ENCODE data around the gene UROS.

DNA sequence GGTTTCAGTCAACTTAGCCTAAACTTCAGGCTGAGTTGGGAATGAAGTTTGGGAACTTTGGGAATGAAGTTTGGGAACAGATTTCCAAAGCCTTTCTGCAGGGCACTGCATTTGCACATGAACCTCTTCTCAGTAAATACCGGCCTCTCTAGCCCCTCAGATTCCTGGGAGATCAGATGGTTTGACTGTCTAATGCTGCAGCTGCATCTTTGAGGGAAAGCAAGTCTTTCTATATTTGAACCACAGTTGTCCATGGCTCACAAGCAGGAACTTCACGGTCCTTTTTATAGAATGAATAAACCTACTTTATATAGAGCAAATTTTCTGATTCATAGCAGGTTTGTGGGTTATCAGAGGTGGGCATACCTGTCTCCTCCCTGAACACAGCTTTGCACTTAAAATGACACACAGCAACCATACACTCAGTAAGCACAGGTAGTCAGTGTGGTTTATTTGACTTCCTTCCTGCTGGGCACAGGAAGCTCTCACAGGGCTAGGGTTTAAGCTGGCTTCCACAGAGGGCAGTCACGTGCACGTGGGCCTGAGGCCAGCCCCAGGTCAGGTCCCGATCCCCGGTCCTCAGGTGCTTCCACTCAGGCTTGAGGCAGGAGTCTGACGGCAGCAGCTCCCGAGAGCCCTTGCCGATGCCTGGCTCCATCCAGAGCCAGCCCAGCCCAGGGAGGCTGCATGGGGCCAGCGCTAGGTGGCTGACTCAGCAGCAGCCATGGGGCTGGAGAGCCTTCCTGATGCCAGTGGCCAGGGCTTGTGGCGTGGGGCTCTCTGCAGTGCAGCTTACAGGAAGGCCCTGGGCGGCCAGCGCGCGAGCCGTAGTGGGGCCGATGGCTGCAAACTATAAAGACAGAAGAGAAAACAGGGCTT lies 34.7 kb downstream of the UROS start:
- TF ChIP-seq CTCF (IDR thresholded peaks at IDR 0.05) (no peak), CHD2 (IDR thresholded peaks at IDR 0.05; ENCODE audit: low read length, partially characterized antibody) (no peak)
- TF ChIP-seq, protein P1, sequence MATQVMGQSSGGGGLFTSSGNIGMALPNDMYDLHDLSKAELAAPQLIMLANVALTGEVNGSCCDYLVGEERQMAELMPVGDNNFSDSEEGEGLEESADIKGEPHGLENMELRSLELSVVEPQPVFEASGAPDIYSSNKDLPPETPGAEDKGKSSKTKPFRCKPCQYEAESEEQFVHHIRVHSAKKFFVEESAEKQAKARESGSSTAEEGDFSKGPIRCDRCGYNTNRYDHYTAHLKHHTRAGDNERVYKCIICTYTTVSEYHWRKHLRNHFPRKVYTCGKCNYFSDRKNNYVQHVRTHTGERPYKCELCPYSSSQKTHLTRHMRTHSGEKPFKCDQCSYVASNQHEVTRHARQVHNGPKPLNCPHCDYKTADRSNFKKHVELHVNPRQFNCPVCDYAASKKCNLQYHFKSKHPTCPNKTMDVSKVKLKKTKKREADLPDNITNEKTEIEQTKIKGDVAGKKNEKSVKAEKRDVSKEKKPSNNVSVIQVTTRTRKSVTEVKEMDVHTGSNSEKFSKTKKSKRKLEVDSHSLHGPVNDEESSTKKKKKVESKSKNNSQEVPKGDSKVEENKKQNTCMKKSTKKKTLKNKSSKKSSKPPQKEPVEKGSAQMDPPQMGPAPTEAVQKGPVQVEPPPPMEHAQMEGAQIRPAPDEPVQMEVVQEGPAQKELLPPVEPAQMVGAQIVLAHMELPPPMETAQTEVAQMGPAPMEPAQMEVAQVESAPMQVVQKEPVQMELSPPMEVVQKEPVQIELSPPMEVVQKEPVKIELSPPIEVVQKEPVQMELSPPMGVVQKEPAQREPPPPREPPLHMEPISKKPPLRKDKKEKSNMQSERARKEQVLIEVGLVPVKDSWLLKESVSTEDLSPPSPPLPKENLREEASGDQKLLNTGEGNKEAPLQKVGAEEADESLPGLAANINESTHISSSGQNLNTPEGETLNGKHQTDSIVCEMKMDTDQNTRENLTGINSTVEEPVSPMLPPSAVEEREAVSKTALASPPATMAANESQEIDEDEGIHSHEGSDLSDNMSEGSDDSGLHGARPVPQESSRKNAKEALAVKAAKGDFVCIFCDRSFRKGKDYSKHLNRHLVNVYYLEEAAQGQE (IDR thresholded peaks at IDR 0.05), result no peak
- TF ChIP-seq, protein P2, sequence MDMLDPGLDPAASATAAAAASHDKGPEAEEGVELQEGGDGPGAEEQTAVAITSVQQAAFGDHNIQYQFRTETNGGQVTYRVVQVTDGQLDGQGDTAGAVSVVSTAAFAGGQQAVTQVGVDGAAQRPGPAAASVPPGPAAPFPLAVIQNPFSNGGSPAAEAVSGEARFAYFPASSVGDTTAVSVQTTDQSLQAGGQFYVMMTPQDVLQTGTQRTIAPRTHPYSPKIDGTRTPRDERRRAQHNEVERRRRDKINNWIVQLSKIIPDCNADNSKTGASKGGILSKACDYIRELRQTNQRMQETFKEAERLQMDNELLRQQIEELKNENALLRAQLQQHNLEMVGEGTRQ (IDR thresholded peaks at IDR 0.05), result no peak
